ENCODE data around the gene CYSRT1.

Gene CYSRT1

DNA sequence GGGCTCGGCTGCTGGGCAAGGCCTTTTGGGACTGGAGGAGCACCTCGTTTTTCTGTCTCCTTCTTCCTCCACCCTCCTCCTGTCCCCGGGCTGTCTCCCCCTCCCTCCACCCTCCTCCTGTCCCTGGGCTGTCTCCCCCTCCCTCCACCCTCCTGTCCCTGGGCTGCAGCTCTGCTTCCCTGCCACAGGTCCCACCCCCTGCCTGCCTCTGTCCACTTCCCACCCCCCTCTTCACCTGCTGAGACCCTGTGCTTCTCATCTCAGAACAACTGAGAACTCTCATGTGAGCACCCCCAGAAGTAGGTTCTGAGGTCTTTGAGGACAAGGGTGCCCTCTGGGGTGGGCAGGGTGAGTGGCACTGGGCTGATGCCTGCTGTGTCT, 46.7 kb downstream of the CYSRT1 start:
- DNase-seq (ENCODE audit: low spot score): no peak

DNA sequence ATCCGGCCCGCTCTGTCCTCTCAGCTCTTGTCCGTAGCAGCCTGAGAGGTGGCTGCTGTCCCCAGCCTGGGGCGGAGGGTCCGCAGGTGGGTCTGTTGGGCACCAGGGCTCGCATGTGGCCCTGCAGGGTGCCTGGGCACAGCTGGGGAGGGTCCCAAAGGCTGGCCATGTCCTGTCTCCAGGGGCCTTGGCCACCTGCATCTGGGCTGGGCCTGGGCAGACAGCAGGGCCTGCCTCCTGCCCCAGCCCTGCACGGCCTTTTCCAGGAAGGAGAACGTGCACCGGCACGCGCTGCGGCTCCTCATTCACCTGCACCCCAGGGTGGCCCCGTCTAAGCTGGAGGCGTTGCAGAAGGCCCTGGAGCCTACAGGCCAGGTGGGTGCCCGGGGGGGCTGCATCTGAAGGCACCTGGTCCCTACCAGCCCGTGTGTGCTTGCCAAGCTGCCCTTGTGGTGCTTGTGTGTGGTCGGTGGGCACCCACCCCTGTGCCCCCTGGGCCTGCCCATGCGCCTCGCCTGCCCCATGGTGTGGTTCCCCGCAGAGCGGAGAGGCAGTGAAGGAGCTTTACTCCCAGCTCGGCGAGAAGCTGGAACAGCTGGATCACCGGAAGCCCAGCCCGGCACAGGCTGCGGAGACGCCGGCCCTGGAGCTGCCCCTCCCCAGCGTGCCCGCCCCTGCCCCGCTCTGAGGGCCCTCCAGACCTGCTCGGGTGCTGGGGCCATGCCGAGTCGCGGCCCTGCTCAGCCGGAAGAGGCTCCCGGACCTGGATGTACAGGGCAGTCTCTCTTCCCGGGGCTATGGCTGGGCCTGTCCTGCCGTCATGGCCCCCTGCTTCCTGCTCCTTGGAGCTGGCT, 47.5 kb downstream of the CYSRT1 start:
- no peak for DNase-seq (ENCODE audit: low spot score)

DNA sequence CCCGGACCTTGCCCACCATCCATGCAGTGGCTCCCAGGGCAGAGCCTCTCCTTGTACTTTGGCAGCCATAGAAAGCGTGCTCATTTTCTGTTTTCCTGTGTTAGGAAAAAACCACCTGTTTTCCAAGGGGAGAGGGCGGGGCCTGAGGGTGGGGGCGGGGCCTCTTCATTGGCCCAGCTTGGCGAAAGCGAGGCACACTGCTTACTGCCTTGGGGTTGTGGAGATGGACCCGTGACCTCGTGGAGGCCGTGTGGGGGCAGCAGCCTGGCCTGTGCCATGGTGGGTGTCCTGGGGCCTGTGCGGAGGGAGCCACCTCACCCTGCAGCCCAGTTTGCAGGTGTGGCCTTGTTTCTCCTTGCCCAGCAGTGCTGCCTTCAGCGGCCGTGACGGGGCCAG, 48.1 kb downstream of the CYSRT1 start:
- no peak for DNase-seq (ENCODE audit: low spot score)

DNA sequence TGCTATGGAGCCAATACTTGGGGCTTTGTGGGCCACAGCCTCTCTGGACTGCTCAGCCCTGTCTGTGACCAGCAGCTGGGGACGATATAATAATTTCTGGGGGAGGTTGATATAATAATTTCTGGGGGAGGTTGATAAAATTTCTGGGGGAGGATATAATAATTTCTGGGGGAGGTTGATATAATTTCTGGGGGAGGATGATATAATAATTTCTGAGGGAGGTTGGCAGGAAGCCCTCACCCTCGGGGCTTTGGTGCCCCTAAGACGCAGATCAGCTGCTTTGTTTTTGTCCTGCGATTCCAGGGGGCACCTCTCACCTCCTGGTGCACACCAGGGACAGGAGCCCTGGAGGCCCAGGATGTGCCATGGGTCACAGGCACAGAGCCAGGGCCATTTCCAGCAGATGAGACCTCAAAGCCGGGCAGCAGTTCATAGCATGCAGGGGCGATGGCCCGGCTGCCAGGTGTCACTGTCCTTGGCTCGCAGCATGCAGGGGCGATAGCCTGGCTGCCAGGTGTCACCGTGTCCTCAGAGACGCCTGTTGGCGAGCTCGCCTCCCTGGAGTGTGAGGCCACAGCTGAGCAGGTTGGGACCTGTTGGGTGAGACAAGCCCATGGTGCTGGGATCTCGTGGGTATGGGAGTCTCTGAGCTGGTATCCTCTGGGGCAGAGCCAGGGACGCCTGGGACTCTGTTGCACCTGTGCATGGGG, 48.8 kb downstream of the CYSRT1 start:
- DNase-seq (ENCODE audit: low spot score): no peak

DNA sequence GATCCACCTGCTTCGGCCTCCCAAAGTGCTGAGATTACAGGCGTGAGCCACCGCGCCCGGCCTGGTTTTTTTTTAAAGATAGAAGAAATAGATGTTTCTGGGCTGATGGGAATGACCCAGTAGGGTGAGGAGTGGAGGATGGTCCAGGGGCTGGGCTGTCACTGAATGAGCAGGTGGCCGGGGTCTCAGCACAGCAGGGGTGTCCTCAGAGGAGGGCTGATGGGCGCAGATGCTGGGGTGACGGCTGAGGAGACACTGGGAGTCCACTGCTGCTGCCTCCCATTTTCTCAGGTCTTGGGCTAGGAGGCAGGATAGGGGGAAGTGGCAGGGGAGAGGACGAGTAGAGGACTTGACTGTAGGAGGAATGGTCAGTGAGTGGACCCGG, 50.2 kb downstream of the CYSRT1 start:
- DNase-seq (ENCODE audit: low spot score): no peak
